ENCODE results near the gene BRSK2.
"Not testable (repeated sequence)": the region's sequence is repeated elsewhere in the genome, so short reads cannot be mapped to it uniquely, and the experiment has no call there.

Gene BRSK2

GRCh38 chr11:1502168-1502953 is 112.6 kb downstream of the BRSK2 start:
- DNase-seq = no peak

GRCh38 chr11:1502954-1503707 is 113.4 kb downstream of the BRSK2 start:
- no peak for DNase-seq

GRCh38 chr11:1503708-1504104 is 114.0 kb downstream of the BRSK2 start:
- no peak for DNase-seq

- no peak for DNase-seq
These were observed 114.4 kb downstream of the BRSK2 start for GRCh38 chr11:1504138-1504537.

- no peak for DNase-seq
These were observed 115.0 kb downstream of the BRSK2 start for GRCh38 chr11:1504581-1505290.

GRCh38 chr11:1505480-1505879 is 115.7 kb downstream of the BRSK2 start:
- no peak for DNase-seq

GRCh38 chr11:1506981-1507380 is 117.2 kb downstream of the BRSK2 start:
- no peak for DNase-seq

- no peak for DNase-seq
These were observed 117.8 kb downstream of the BRSK2 start for GRCh38 chr11:1507381-1508140.

GRCh38 chr11:1508491-1508891 is 118.8 kb downstream of the BRSK2 start:
- no peak for DNase-seq

- no peak for DNase-seq
These were observed 119.3 kb downstream of the BRSK2 start for GRCh38 chr11:1508986-1509385.

- no peak for DNase-seq
These were observed 120.0 kb downstream of the BRSK2 start for GRCh38 chr11:1509626-1510255.

GRCh38 chr11:1510351-1510750 is 120.6 kb downstream of the BRSK2 start:
- DNase-seq = not testable (repeated sequence)

GRCh38 chr11:1510928-1511327 is 121.2 kb downstream of the BRSK2 start:
- DNase-seq = no peak

GRCh38 chr11:1511937-1512496 is 122.3 kb downstream of the BRSK2 start:
- no peak for DNase-seq

Data from NCI-H187 (cell line).